Measurements from ENCODE around the gene AKAP6.
A peak's percentile ranks its signal among the peaks of the same experiment; 100 is the strongest.

- TF ChIP-seq CTCF (IDR thresholded peaks at IDR 0.05) = peak; percentile 89 to 92
- TF ChIP-seq POLR2A (IDR thresholded peaks at IDR 0.05) = no peak
- no peak for TF ChIP-seq POLR2AphosphoS5 (IDR thresholded peaks at IDR 0.05)
Observed at GRCh38 chr14:32576088-32576795, 247.1 kb downstream of the AKAP6 start.
